H9 (cell line): Measurements from ENCODE around the gene CFAP141. TPM values are rescaled to one million over a fixed set of nuclear protein-coding genes. Genes with fewer than 3 reads are reported as not detected.
A peak's percentile ranks its signal among the peaks of the same experiment; 100 is the strongest.
"Not testable (repeated sequence)": the region's sequence is repeated elsewhere in the genome, so short reads cannot be mapped to it uniquely, and the experiment has no call there.

Experiments
- DNase-seq: peaks from one replicate; pipeline ENCODE4 v3.0.0-alpha.2; 2017
- H2AFZ ChIP-seq: one replicate; pipeline ENCODE4 v1.6.1; 2013; ENCODE audit warnings: mild to moderate bottlenecking, low read length, control low read depth, moderate library complexity
- H2AK5ac ChIP-seq: 2 replicates; pipeline ENCODE4 v1.6.1; 2013; ENCODE audit warnings: low read length, control low read depth, mixed read lengths; ENCODE audit not compliant: insufficient read length
- H2BK120ac ChIP-seq: one replicate; pipeline ENCODE4 v1.6.1; 2013; ENCODE audit warnings: low read depth, mild to moderate bottlenecking, low read length, control low read depth, inconsistent platforms; ENCODE audit not compliant: poor library complexity, severe bottlenecking
- H2BK12ac ChIP-seq: 2 replicates; pipeline ENCODE4 v1.6.1; 2013; ENCODE audit warnings: low read length, control low read depth, mixed read lengths, low read depth; ENCODE audit not compliant: insufficient read length
- H2BK15ac ChIP-seq: 2 replicates; pipeline ENCODE4 v1.6.1; 2013; ENCODE audit warnings: low read depth, low read length, control low read depth
- H2BK20ac ChIP-seq: one replicate; pipeline ENCODE4 v1.6.1; 2013; ENCODE audit warnings: low read depth, mild to moderate bottlenecking, low read length, control low read depth, inconsistent platforms; ENCODE audit not compliant: poor library complexity, severe bottlenecking
- H2BK5ac ChIP-seq: 2 replicates; pipeline ENCODE4 v1.6.1; 2013; ENCODE audit warnings: low read length, control low read depth, mixed read lengths; ENCODE audit not compliant: insufficient read length
- H3K14ac ChIP-seq: 2 replicates; pipeline ENCODE4 v1.6.1; 2013; ENCODE audit warnings: low read length, control low read depth; ENCODE audit not compliant: insufficient read depth
- H3K18ac ChIP-seq: 2 replicates; pipeline ENCODE4 v1.6.1; 2013; ENCODE audit warnings: low read depth, mild to moderate bottlenecking, mixed read lengths, low read length, control low read depth; ENCODE audit not compliant: insufficient read length
- H3K23ac ChIP-seq: 2 replicates; pipeline ENCODE4 v1.6.1; 2013; ENCODE audit warnings: low read length, control low read depth, mixed read lengths, low read depth; ENCODE audit not compliant: insufficient read length
- H3K23me2 ChIP-seq: 2 replicates; pipeline ENCODE4 v1.6.1; 2013; ENCODE audit warnings: low read depth, mild to moderate bottlenecking, mixed read lengths, low read length, control low read depth; ENCODE audit not compliant: insufficient read length, poor library complexity, severe bottlenecking
- H3K27ac ChIP-seq: 2 replicates; pipeline ENCODE4 v1.5.1; 2013; ENCODE audit warnings: low read length, control low read depth, mixed read lengths, low read depth; ENCODE audit not compliant: insufficient read length
- H3K27me3 ChIP-seq: 2 replicates; pipeline ENCODE4 v1.6.1; 2013; ENCODE audit warnings: low read length, control low read depth, inconsistent platforms; ENCODE audit not compliant: insufficient read depth
- H3K4ac ChIP-seq: 2 replicates; pipeline ENCODE4 v1.6.1; 2013; ENCODE audit warnings: low read depth, mild to moderate bottlenecking, control low read depth, inconsistent platforms, low read length, moderate library complexity
- H3K4me1 ChIP-seq: 2 replicates; pipeline ENCODE4 v1.6.1; 2013; ENCODE audit warnings: low read length, control low read depth, inconsistent platforms; ENCODE audit not compliant: insufficient read depth
- H3K4me2 ChIP-seq: 2 replicates; pipeline ENCODE4 v1.6.1; 2013; ENCODE audit warnings: low read length, control low read depth, mixed read lengths; ENCODE audit not compliant: insufficient read length, insufficient read depth
- H3K56ac ChIP-seq: 2 replicates; pipeline ENCODE4 v1.6.1; 2013; ENCODE audit warnings: low read depth, mild to moderate bottlenecking, mixed read lengths, low read length, control low read depth; ENCODE audit not compliant: insufficient read length
- H3K79me1 ChIP-seq: 2 replicates; pipeline ENCODE4 v1.6.1; 2013; ENCODE audit warnings: low read depth, mild to moderate bottlenecking, moderate library complexity, low read length, control low read depth, inconsistent platforms; ENCODE audit not compliant: insufficient read depth, poor library complexity, severe bottlenecking
- H3K79me2 ChIP-seq: 2 replicates; pipeline ENCODE4 v1.6.1; 2013; ENCODE audit warnings: low read length, control low read depth, inconsistent platforms; ENCODE audit not compliant: insufficient read depth
- H3K9ac ChIP-seq: 2 replicates; pipeline ENCODE4 v1.6.1; 2013; ENCODE audit warnings: low read length, control low read depth, mixed read lengths; ENCODE audit not compliant: insufficient read length; ENCODE audit errors: extremely low read depth
- H3K9me3 ChIP-seq: one replicate; pipeline ENCODE4 v1.6.1; 2013; ENCODE audit warnings: low read depth, low read length, inconsistent platforms; ENCODE audit not compliant: control insufficient read depth
- H3T11ph ChIP-seq: one replicate; pipeline ENCODE4 v1.6.1; 2013; ENCODE audit warnings: mild to moderate bottlenecking, low read length, control low read depth, inconsistent platforms
- H4K20me1 ChIP-seq: one replicate; pipeline ENCODE4 v1.6.1; 2013; ENCODE audit not compliant: control insufficient read depth, insufficient read length, insufficient read depth
- H4K5ac ChIP-seq: 2 replicates; pipeline ENCODE4 v1.6.1; 2013; ENCODE audit warnings: low read depth, mild to moderate bottlenecking, mixed read lengths, low read length, control low read depth; ENCODE audit not compliant: insufficient read length
- H4K8ac ChIP-seq: replicated peaks from 2 replicates; pipeline ENCODE4 v1.6.1; 2013; ENCODE audit warnings: low read length, control low read depth, mixed read lengths, low read depth; ENCODE audit not compliant: insufficient read length
- H4K91ac ChIP-seq: 2 replicates; pipeline ENCODE4 v1.6.1; 2013; ENCODE audit warnings: low read depth, mild to moderate bottlenecking, moderate library complexity, mixed read lengths, low read length, control low read depth; ENCODE audit not compliant: insufficient read length
- H3K27ac Mint-ChIP-seq, 3 experiments: 2 replicates in 2 of 3; 3 replicates in 1 of 3; pipeline ENCODE4 v1.8.0; 2020 to 2021; ENCODE audit warnings: mixed read lengths in 3 of 3, mild to moderate bottlenecking in 1 of 3, moderate library complexity in 1 of 3
- H3K27me3 Mint-ChIP-seq: 2 replicates; pipeline ENCODE4 v1.8.0; 2021; ENCODE audit warnings: low read depth, mild to moderate bottlenecking, moderate library complexity, mixed read lengths
- H3K36me3 Mint-ChIP-seq, 3 experiments: 2 replicates in 2 of 3; 3 replicates in 1 of 3; pipeline ENCODE4 v1.8.0; 2020 to 2021; ENCODE audit warnings: low read depth in 3 of 3, mixed read lengths in 3 of 3; ENCODE audit not compliant: insufficient read depth in 1 of 3
- H3K4me1 Mint-ChIP-seq, 2 experiments: 2 replicates each; pipeline ENCODE4 v1.8.0; 2020; ENCODE audit warnings: mixed read lengths in 2 of 2
- H3K4me3 Mint-ChIP-seq, 2 experiments: 2 replicates in 1 of 2; 3 replicates in 1 of 2; pipeline ENCODE4 v1.8.0; 2020 to 2021; ENCODE audit warnings: mild to moderate bottlenecking in 2 of 2, mixed read lengths in 2 of 2, moderate library complexity in 1 of 2
- H3K9me3 Mint-ChIP-seq, 2 experiments: 2 replicates in 1 of 2; 3 replicates in 1 of 2; pipeline ENCODE4 v1.8.0; 2020; ENCODE audit warnings: mild to moderate bottlenecking in 2 of 2, mixed read lengths in 2 of 2, moderate library complexity in 1 of 2
- WGBS: extraction: QIAGEN DNeasy Blood & Tissue Kit; methylation state at CpG from one replicate; pipeline ENCODE4 v1.1.7; 2013; ENCODE audit warnings: missing lambda C conversion rate, low lambda C conversion rate, mixed read lengths; ENCODE audit not compliant: insufficient read length; ENCODE audit errors: extremely low coverage; 5-methylcytosine and 5-hydroxymethylcytosine counted together
- total RNA-seq: library from RNA; stranded (reverse); gene quantifications from 2 replicates; pipeline ENCODE4 v1.2.1, GENCODE V29; 2021
- TF ChIP-seq, protein P1 (sequence below): fragments of 200-600 bp; sonication (generic); conservative IDR thresholded peaks from 3 replicates; pipeline ENCODE4 v1.8.0; 2021; ENCODE audit warnings: antibody characterized with exemption, mild to moderate bottlenecking

CFAP141 gene
- total RNA-seq, 1 experiment from 2014 or later, result not detected

DNA sequence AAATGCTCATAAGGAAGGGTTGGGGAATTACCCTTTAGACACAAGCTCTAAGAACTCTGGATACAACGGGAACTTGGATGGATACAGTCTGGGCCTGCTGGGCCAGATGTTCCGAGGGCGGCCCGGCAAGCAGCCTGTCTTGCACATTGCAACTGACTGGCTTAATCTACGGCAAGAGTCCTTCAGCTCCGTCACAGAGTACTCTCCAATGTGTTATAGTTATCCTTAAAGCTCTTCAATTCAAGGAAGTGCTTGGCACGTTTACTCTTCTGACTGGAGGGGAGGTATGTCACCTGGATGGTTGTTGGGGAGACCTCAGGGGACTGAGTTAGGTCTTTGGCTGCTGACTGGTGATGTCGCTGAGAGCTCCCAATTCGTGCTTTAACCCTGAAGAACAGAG lies 1.1 kb upstream of the CFAP141 start:
- no peak overlapping the region for H2AK5ac ChIP-seq
- H3K4me2 ChIP-seq, result no peak overlapping the region
- no peaks in the 10 kb centered on the region for H3K27me3 ChIP-seq
- H3K27ac ChIP-seq, result no peak overlapping the region
- H3K4me1 ChIP-seq, result no peaks in the 10 kb centered on the region
- H3K4me1 Mint-ChIP-seq, result no peaks in the 10 kb centered on the region
- TF ChIP-seq, protein P1, sequence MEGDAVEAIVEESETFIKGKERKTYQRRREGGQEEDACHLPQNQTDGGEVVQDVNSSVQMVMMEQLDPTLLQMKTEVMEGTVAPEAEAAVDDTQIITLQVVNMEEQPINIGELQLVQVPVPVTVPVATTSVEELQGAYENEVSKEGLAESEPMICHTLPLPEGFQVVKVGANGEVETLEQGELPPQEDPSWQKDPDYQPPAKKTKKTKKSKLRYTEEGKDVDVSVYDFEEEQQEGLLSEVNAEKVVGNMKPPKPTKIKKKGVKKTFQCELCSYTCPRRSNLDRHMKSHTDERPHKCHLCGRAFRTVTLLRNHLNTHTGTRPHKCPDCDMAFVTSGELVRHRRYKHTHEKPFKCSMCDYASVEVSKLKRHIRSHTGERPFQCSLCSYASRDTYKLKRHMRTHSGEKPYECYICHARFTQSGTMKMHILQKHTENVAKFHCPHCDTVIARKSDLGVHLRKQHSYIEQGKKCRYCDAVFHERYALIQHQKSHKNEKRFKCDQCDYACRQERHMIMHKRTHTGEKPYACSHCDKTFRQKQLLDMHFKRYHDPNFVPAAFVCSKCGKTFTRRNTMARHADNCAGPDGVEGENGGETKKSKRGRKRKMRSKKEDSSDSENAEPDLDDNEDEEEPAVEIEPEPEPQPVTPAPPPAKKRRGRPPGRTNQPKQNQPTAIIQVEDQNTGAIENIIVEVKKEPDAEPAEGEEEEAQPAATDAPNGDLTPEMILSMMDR, result no peak
- H2BK20ac ChIP-seq, result no peak overlapping the region
- H3K4ac ChIP-seq, result no peak overlapping the region
- no peaks in the 10 kb centered on the region for H3K23me2 ChIP-seq
- H3K9ac ChIP-seq, result no peak overlapping the region
- no CpG with 5 or more reads among the region's 9 CpGs for WGBS
- H3K14ac ChIP-seq, result no peak overlapping the region
- no peak overlapping the region for H4K8ac ChIP-seq
- no peak overlapping the region for H2BK5ac ChIP-seq
- H2BK120ac ChIP-seq, result no peak overlapping the region
- no peak overlapping the region for H4K91ac ChIP-seq
- peak overlapping the region in 2 of 3 experiments; percentile 46 to 65; a peak in 1 of 7 replicates for H3K27ac Mint-ChIP-seq
- H3T11ph ChIP-seq, result no peak overlapping the region
- H4K20me1 ChIP-seq, result no peaks in the 10 kb centered on the region
- H3K9me3 ChIP-seq, result no peaks in the 10 kb centered on the region
- H3K79me2 ChIP-seq, result no peaks in the 10 kb centered on the region
- no peak overlapping the region for H3K18ac ChIP-seq
- H3K36me3 Mint-ChIP-seq, result peaks cover 32 to 64% (median 56%) of the 10 kb centered on the region in 3 experiments
- no peak for DNase-seq
- no peak overlapping the region for H2BK15ac ChIP-seq
- H3K23ac ChIP-seq, result no peak overlapping the region
- H3K56ac ChIP-seq, result no peak overlapping the region
- no peaks in the 10 kb centered on the region for H3K27me3 Mint-ChIP-seq
- no peaks in the 10 kb centered on the region for H3K79me1 ChIP-seq
- no peak overlapping the region for H4K5ac ChIP-seq
- no peak overlapping the region for H3K4me3 Mint-ChIP-seq
- no peaks in the 10 kb centered on the region for H3K9me3 Mint-ChIP-seq
- no peak overlapping the region for H2BK12ac ChIP-seq
- no peak overlapping the region for H2AFZ ChIP-seq

- H3K27me3 Mint-ChIP-seq, H2BK15ac ChIP-seq, H2BK5ac ChIP-seq, H3K4me2 ChIP-seq, H3K23ac ChIP-seq, H2BK120ac ChIP-seq, H4K8ac ChIP-seq, H3K9me3 Mint-ChIP-seq, H3K9ac ChIP-seq, H4K5ac ChIP-seq, H3K9me3 ChIP-seq, H4K20me1 ChIP-seq, H3T11ph ChIP-seq, H3K4me3 Mint-ChIP-seq, H2BK20ac ChIP-seq, H3K56ac ChIP-seq, H2BK12ac ChIP-seq, H3K4ac ChIP-seq, H3K14ac ChIP-seq, H3K4me1 ChIP-seq, H2AFZ ChIP-seq, H4K91ac ChIP-seq, H3K27ac ChIP-seq, H3K79me2 ChIP-seq, H3K18ac ChIP-seq, DNase-seq, H3K4me1 Mint-ChIP-seq, H2AK5ac ChIP-seq, H3K27me3 ChIP-seq, H3K23me2 ChIP-seq, H3K79me1 ChIP-seq: not testable (repeated sequence)
- H3K36me3 Mint-ChIP-seq, result peaks cover 26 to 51% (median 45%) of the 10 kb centered on the region in 3 experiments; a peak in 6 of 7 replicates
- peak overlapping the region in 2 of 3 experiments; percentile 45 to 96; a peak in 3 of 7 replicates for H3K27ac Mint-ChIP-seq
- WGBS, result no CpG with 5 or more reads among the region's 11 CpGs
Measured at GRCh38 chr1:154205778-154206177, 355 bp downstream of the CFAP141 start.
